ENCODE measurements around the gene COL23A1.

DNA sequence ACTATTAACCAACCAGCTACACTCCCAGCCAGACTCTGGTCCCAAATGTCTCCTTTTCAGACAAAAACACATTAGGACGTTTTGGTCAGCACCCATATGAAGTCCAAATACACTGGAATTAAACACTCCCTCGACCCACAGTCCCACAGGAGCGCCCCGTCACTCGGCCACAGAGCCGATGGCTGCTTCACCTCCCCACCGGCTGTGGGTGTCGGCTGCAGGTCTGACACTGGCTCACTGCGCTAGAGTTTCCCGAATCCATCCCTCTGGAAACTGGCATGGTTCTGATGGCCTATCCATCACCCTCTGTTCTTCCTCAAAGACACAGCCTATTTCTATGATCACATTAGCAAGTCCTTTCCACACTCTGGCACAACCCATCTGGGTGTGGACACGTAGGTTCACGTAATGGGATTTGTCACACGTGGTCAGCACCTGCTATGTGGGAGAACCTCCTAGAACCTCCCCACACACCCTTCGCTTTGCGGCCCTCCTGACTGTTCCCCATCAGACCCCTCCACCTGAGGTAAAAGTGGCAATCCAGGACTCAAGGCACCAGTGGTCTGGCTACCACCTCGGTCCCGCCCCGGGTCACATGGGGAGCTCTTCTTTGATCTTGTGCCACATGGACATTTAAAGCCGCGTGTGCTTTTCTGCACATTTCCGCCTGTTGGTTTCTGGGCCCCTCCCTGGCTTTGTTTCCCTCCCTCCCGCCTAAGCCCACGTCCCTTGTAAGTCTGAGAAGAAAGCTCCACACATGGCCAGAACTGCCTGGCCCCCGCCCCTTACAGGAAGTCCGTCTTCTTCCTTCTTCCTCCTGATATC lies 226.5 kb downstream of the COL23A1 start:
- TF ChIP-seq EZH2 (IDR thresholded peaks at IDR 0.05; ENCODE audit: low read depth, unreplicated experiment) (no peak), ZNF114 (CRISPR knock-in tag; IDR thresholded peaks at IDR 0.05) (no peak)
- TF ChIP-seq, protein P1, sequence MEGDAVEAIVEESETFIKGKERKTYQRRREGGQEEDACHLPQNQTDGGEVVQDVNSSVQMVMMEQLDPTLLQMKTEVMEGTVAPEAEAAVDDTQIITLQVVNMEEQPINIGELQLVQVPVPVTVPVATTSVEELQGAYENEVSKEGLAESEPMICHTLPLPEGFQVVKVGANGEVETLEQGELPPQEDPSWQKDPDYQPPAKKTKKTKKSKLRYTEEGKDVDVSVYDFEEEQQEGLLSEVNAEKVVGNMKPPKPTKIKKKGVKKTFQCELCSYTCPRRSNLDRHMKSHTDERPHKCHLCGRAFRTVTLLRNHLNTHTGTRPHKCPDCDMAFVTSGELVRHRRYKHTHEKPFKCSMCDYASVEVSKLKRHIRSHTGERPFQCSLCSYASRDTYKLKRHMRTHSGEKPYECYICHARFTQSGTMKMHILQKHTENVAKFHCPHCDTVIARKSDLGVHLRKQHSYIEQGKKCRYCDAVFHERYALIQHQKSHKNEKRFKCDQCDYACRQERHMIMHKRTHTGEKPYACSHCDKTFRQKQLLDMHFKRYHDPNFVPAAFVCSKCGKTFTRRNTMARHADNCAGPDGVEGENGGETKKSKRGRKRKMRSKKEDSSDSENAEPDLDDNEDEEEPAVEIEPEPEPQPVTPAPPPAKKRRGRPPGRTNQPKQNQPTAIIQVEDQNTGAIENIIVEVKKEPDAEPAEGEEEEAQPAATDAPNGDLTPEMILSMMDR (conservative IDR thresholded peaks at IDR 0.05; ENCODE audit: low read depth in 2 of 2) = no peak
- TF ChIP-seq, protein P2, sequence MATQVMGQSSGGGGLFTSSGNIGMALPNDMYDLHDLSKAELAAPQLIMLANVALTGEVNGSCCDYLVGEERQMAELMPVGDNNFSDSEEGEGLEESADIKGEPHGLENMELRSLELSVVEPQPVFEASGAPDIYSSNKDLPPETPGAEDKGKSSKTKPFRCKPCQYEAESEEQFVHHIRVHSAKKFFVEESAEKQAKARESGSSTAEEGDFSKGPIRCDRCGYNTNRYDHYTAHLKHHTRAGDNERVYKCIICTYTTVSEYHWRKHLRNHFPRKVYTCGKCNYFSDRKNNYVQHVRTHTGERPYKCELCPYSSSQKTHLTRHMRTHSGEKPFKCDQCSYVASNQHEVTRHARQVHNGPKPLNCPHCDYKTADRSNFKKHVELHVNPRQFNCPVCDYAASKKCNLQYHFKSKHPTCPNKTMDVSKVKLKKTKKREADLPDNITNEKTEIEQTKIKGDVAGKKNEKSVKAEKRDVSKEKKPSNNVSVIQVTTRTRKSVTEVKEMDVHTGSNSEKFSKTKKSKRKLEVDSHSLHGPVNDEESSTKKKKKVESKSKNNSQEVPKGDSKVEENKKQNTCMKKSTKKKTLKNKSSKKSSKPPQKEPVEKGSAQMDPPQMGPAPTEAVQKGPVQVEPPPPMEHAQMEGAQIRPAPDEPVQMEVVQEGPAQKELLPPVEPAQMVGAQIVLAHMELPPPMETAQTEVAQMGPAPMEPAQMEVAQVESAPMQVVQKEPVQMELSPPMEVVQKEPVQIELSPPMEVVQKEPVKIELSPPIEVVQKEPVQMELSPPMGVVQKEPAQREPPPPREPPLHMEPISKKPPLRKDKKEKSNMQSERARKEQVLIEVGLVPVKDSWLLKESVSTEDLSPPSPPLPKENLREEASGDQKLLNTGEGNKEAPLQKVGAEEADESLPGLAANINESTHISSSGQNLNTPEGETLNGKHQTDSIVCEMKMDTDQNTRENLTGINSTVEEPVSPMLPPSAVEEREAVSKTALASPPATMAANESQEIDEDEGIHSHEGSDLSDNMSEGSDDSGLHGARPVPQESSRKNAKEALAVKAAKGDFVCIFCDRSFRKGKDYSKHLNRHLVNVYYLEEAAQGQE (IDR thresholded peaks at IDR 0.05; ENCODE audit: unreplicated experiment) = no peak

Data from GM23338 (cell line).